M059J (cell line): ENCODE results near the gene ERICH3. TPM values are rescaled to one million over a fixed set of nuclear protein-coding genes. Genes with fewer than 3 reads are reported as not detected.

Source experiments
- DNase-seq: peaks from one replicate; pipeline ENCODE4 v3.0.0-alpha.2; 2012; ENCODE audit warnings: low read depth
- total RNA-seq: library from RNA; depleted of rRNA; stranded (reverse); fragments of >200 nt; shearing (Covaris generic); gene quantifications from 2 replicates; pipeline ENCODE4 v1.2.3, GENCODE V29; 2014; rRNA removed

ERICH3 gene
- total RNA-seq, result not detected in 2 replicates

- no peak for DNase-seq
Observed at GRCh38 chr1:74673351-74674111, at the start of gene ERICH3. ERICH3 (minus strand) TSS chr1:74673792; CDS start chr1:74673519, 273 bp downstream.

GRCh38 chr1:74717626-74718025 is 44.0 kb upstream of the ERICH3 start:
- no peak for DNase-seq

GRCh38 chr1:74716822-74717221 is 43.2 kb upstream of the ERICH3 start:
- no peak for DNase-seq

- DNase-seq, result no peak
Observed at GRCh38 chr1:74715806-74716205, 42.2 kb upstream of the ERICH3 start.

- no peak for DNase-seq
Observed at GRCh38 chr1:74715236-74715502, 41.6 kb upstream of the ERICH3 start.

- no peak for DNase-seq
Observed at GRCh38 chr1:74714429-74715235, 41.0 kb upstream of the ERICH3 start.

- DNase-seq, result no peak
Observed at GRCh38 chr1:74713849-74714248, 40.3 kb upstream of the ERICH3 start.

GRCh38 chr1:74712881-74713280 is 39.3 kb upstream of the ERICH3 start:
- DNase-seq, result no peak

DNA sequence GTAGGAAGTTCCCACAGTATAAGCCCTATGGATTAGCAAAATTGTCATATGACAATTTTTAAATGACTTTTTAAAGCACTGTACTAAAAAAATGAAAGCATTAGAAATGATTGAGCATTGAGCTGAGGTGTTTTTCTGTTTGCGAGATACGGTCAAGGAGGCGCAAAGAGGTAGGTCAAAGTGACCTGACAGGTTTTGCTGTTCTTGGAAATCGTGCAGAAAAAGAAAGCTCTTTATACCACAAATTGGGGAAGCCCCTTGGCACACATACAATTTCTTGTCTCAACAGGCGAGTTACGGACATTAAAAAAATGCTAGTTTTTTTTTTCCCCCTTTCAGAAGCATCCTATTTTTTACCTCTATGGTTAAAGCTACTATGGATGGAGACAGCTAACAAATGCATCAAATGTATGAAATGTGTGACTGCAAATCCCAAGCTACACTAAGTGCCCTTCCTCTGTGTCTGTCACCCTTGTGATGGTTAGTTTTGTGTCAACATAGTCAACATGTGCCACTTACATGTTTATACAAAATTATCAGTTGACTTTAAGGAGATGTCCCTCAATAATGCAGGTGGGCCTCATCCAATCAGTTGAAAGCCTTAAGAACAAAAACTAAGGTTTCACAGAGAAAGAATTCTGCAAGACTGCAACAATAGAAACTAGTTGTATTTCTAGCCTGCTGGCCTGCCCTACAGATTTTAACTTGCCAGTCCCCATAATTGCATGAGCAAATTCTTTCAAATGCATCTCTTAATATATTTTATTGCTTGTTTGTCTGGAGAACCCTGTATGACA is 30.0 kb upstream of the ERICH3 start:
- DNase-seq, result no peak

GRCh38 chr1:74699331-74699730 is 25.7 kb upstream of the ERICH3 start:
- DNase-seq, result no peak

DNA sequence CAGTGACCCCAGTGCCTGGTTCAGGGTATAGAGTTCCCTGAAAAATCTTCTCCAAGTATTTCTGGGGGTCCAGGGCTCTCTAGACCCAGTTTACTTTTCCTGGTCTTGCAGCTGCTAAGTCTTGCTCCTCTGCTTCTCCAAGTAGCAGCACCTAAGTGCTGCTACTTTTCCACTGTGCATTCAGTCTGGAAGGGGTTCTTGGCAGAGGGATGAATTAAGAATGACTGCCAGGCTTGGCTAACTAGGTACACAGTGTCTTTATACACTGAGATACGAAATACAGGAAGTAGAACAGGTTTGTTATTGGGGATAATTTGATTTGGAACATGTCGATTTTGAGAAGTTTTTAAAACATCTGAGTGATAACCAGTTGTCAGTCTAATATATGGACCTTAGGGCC is 24.2 kb upstream of the ERICH3 start:
- DNase-seq, result no peak

GRCh38 chr1:74693473-74693872 is 19.9 kb upstream of the ERICH3 start:
- peak; percentile 67 for DNase-seq

GRCh38 chr1:74690909-74691308 is 17.3 kb upstream of the ERICH3 start:
- DNase-seq, result no peak

- DNase-seq, result no peak
Observed at GRCh38 chr1:74690364-74690696, 16.7 kb upstream of the ERICH3 start.

- DNase-seq, result peak; percentile 62
Observed at GRCh38 chr1:74689621-74690363, 16.2 kb upstream of the ERICH3 start.

DNA sequence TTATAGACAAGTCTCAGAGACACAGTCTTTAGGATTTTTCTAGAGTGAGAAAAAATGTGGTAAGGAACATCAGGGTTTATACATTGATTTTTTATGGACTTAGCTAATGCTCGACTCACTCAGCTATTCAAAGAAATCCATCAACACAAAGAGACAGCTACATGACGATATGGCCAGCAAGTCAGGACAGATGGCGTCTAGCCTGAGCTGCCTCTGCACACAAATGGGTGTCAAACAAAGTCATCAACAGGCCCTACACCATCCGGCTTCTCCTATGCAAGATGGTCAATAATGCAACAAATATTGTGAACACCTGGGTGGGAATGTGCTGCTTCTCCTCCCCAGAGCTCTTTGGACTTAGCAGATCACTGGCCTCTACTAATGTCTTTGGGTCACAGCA is 13.3 kb upstream of the ERICH3 start:
- no peak for DNase-seq

DNA sequence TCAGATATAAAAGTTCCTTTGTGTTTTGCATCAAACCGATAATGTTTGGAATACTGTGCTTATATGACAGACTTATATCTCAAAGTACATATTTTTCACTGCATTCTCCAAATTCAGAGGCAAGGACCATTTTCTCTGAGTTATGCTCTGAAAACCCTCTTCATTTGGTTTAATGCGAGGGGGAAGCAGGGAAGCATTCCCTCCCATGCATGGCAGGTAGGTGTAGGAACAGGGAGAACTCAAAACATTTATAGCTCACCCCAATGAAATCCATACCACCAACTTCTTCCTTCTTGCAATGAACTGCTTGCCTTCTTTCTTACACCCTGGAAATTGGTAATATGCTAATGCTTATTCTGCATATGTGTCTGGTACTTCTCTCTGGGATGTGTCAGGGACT is 10.7 kb upstream of the ERICH3 start:
- no peak for DNase-seq

GRCh38 chr1:74683656-74684055 is 10.1 kb upstream of the ERICH3 start:
- DNase-seq, result no peak

- no peak for DNase-seq
Observed at GRCh38 chr1:74681851-74682250, 8.3 kb upstream of the ERICH3 start.

GRCh38 chr1:74681449-74681848 is 7.9 kb upstream of the ERICH3 start:
- DNase-seq, result no peak

DNA sequence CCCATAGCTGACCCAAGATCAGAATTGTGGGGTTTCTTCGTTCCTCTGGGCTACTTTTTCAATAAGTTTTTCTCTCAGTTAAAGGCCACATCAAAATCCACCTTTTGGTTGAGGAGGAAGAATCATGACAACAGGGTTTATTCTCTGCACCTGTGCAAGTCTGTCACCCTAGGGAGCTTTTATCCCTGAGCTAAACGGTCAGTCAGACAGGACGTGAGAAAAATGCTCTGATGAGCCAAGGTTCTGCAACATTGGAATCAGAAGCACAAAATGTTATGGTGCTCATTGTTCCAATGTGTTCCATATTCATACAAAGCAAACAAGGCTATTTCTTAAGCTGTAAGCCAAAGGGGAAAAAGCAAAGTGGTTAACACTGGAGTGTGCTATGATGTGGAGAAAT is 7.4 kb upstream of the ERICH3 start:
- no peak for DNase-seq

DNA sequence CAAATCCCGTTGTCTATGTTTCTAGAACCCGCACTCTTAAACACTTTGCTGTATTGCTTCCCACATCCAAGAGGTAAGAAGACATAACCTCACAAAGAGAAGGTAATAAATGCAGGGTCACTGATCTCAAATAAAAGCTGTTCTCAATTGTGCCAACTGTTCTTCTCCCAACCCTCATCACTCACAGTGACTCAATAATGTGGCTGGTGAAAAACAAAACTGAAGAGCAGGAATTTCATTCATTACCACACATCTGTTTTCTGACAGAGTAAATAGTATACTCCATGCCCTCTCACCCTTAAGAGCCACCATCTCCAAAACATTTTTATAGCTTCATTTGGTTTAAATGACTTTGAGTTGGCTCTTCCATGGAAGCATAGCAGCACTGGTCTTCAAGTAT is 6.2 kb upstream of the ERICH3 start:
- DNase-seq, result no peak
